Neural progenitor cell (in vitro differentiated cells): ENCODE results near the gene IRX5.

Experiments
- CTCF ChIP-seq: fragments of 200-600 bp; sonication (generic); IDR thresholded peaks from 2 replicates; pipeline ENCODE4 v1.5.1; 2017; ENCODE audit warnings: antibody characterized with exemption, mild to moderate bottlenecking
- EZH2 ChIP-seq: fragments of 200-600 bp; sonication (generic); IDR thresholded peaks from 2 replicates; pipeline ENCODE4 v1.6.1; 2017; ENCODE audit warnings: antibody characterized with exemption, mild to moderate bottlenecking, moderate library complexity

- TF ChIP-seq CTCF (no peak), EZH2 (no peak)
Measured at GRCh38 chr16:54968011-54968410, 37.3 kb downstream of the IRX5 start.
